ENCODE results near the gene PTPRM. TPM values are rescaled to one million over a fixed set of nuclear protein-coding genes. Genes with fewer than 3 reads are reported as not detected.

Gene PTPRM
- polyA plus RNA-seq, 3 donors: 0.04 to 2.1 (median 0.66) TPM

DNA sequence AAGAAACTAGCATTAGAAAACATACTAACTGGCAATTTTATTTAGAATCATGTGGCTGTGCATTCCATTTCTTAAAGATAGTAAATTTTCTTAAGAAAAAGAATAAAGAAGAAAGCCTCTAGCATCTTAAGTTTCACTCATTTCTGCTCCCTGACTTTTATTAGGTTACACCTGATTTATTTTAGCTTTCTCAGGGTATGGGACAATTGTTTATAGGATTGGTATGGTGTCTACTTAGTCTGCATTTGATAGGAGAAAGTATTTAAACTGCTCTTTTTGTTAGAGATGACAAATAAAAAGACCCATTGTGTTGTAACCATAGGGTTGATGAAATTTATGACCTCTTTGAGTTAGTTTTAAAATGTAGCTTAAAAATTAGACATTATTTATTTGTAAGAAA, 115.2 kb downstream of the PTPRM start:
- TF ChIP-seq, protein P1, sequence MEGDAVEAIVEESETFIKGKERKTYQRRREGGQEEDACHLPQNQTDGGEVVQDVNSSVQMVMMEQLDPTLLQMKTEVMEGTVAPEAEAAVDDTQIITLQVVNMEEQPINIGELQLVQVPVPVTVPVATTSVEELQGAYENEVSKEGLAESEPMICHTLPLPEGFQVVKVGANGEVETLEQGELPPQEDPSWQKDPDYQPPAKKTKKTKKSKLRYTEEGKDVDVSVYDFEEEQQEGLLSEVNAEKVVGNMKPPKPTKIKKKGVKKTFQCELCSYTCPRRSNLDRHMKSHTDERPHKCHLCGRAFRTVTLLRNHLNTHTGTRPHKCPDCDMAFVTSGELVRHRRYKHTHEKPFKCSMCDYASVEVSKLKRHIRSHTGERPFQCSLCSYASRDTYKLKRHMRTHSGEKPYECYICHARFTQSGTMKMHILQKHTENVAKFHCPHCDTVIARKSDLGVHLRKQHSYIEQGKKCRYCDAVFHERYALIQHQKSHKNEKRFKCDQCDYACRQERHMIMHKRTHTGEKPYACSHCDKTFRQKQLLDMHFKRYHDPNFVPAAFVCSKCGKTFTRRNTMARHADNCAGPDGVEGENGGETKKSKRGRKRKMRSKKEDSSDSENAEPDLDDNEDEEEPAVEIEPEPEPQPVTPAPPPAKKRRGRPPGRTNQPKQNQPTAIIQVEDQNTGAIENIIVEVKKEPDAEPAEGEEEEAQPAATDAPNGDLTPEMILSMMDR (IDR thresholded peaks at IDR 0.05): no peak
- Mint-ChIP-seq H3K9me3 (no peaks in the 10 kb centered on the region), H3K4me1 (no peaks in the 10 kb centered on the region), H3K27me3 (ENCODE audit: low read depth in 3 of 3) (peaks cover 0 to 2% (median 1%) of the 10 kb centered on the region in 3 donors), H3K27ac (no peak overlapping the region), H3K4me3 (no peak overlapping the region), H3K36me3 (no peaks in the 10 kb centered on the region)
- no peaks in the 10 kb centered on the region for H4K20me1 ChIP-seq (ENCODE audit: insufficient read depth, low read length)
- no peak overlapping the region for H3K9ac ChIP-seq (ENCODE audit: insufficient read depth, low read length, poor library complexity, severe bottlenecking)
- no peaks in the 10 kb centered on the region for H3K4me1 ChIP-seq (ENCODE audit: control insufficient read depth in 1 of 2, insufficient read depth in 2 of 2, low read length in 2 of 2)
- no peak overlapping the region for H2AFZ ChIP-seq (ENCODE audit: insufficient read depth, low read depth, low read length, poor library complexity, severe bottlenecking)
- intact Hi-C loops (cut with micrococcal nuclease): no loop called here
- no peaks in the 10 kb centered on the region for H3K9me3 ChIP-seq (replicated peaks in 1 of 2; ENCODE audit: control insufficient read depth in 1 of 2, insufficient read depth in 1 of 2, low read length in 2 of 2)
- no peaks in the 10 kb centered on the region for H3K36me3 ChIP-seq (replicated peaks in 1 of 2; ENCODE audit: control insufficient read depth in 1 of 2, insufficient read depth in 2 of 2, low read length in 2 of 2)
- no peaks in the 10 kb centered on the region for H3K27me3 ChIP-seq (ENCODE audit: control insufficient read depth in 2 of 2, insufficient read depth in 2 of 2, low read length in 2 of 2)
- no peak overlapping the region for H3K4me2 ChIP-seq (replicated peaks; ENCODE audit: extremely low read depth, low read length, poor library complexity, severe bottlenecking)
- H3K27ac ChIP-seq (ENCODE audit: low read depth in 1 of 2, low read length in 2 of 2): no peak overlapping the region
- no peaks in the 10 kb centered on the region for H3K79me2 ChIP-seq (ENCODE audit: insufficient read depth, low read length)
- no peak overlapping the region for H3K4me3 ChIP-seq (replicated peaks in 1 of 3; ENCODE audit: low read depth in 2 of 3, low read length in 3 of 3)
- DNase-seq: no peak

DNA sequence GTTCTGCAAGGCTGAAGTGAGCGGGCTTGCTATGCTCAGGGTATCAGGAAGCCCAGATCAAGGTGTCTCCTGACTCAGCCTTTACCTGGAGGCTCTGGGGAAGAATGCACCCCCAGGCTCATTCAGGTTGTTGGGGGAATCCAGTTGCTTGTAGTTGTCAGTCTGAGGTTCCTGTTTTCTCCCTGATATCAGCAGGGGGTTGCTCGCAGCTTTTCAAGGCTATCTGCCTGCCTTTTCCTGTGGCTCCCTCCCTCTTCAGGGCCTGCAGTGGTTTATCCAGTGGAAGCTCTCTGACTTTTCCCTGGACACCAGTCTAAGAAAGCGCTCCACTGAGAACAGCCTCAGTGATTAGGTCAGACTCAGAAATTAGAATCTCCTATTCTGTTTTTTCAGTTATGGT, 116.6 kb downstream of the PTPRM start:
- Histone ChIP-seq H3K9ac (ENCODE audit: insufficient read depth, low read length, poor library complexity, severe bottlenecking) (no peak overlapping the region), H3K9me3 (replicated peaks in 1 of 2; ENCODE audit: control insufficient read depth in 1 of 2, insufficient read depth in 1 of 2, low read length in 2 of 2) (no peaks in the 10 kb centered on the region), H4K20me1 (ENCODE audit: insufficient read depth, low read length) (no peaks in the 10 kb centered on the region), H2AFZ (ENCODE audit: insufficient read depth, low read depth, low read length, poor library complexity, severe bottlenecking) (no peak overlapping the region), H3K4me2 (replicated peaks; ENCODE audit: extremely low read depth, low read length, poor library complexity, severe bottlenecking) (no peak overlapping the region), H3K4me3 (replicated peaks in 1 of 3; ENCODE audit: low read depth in 2 of 3, low read length in 3 of 3) (no peak overlapping the region), H3K27ac (ENCODE audit: low read depth in 1 of 2, low read length in 2 of 2) (no peak overlapping the region), H3K27me3 (ENCODE audit: control insufficient read depth in 2 of 2, insufficient read depth in 2 of 2, low read length in 2 of 2) (no peaks in the 10 kb centered on the region), H3K79me2 (ENCODE audit: insufficient read depth, low read length) (no peaks in the 10 kb centered on the region), H3K36me3 (replicated peaks in 1 of 2; ENCODE audit: control insufficient read depth in 1 of 2, insufficient read depth in 2 of 2, low read length in 2 of 2) (no peaks in the 10 kb centered on the region), H3K4me1 (ENCODE audit: control insufficient read depth in 1 of 2, insufficient read depth in 2 of 2, low read length in 2 of 2) (no peaks in the 10 kb centered on the region)
- peaks cover 0 to 1% (median 0%) of the 10 kb centered on the region in 7 donors for H3K9me3 Mint-ChIP-seq
- WGBS (ENCODE audit: insufficient coverage): 80% methylated on average over 2 of the region's 3 CpGs
- no peak overlapping the region for H3K4me3 Mint-ChIP-seq
- H3K36me3 Mint-ChIP-seq: no peaks in the 10 kb centered on the region
- TF ChIP-seq, protein P1 (IDR thresholded peaks at IDR 0.05): no peak
- DNase-seq: no peak
- H3K4me1 Mint-ChIP-seq: no peaks in the 10 kb centered on the region
- peaks cover 0 to 2% (median 1%) of the 10 kb centered on the region in 3 donors for H3K27me3 Mint-ChIP-seq (ENCODE audit: low read depth in 3 of 3)
- no peak overlapping the region for H3K27ac Mint-ChIP-seq
- intact Hi-C loops (cut with micrococcal nuclease): no loop called here
